Testis (tissue), 2 donors: ENCODE results near the gene TOGARAM1.

ENCODE experiments used
- POLR2A ChIP-seq: fragments of 450-650 bp; IDR thresholded peaks from one replicate; pipeline ENCODE4 v1.6.1; 2017; ENCODE audit warnings: antibody characterized with exemption, mild to moderate bottlenecking, moderate library complexity
- TF ChIP-seq, protein P1 (sequence below), 3 experiments: fragments of 450-650 bp in 2 of 3; fragments of 200-600 bp in 1 of 3; sonication (generic) in 1 of 3; IDR thresholded peaks; one replicate each; pipeline ENCODE4 v1.5.1; 2016 to 2019; ENCODE audit warnings: antibody characterized with exemption in 3 of 3, mild to moderate bottlenecking in 2 of 3, moderate library complexity in 1 of 3

DNA sequence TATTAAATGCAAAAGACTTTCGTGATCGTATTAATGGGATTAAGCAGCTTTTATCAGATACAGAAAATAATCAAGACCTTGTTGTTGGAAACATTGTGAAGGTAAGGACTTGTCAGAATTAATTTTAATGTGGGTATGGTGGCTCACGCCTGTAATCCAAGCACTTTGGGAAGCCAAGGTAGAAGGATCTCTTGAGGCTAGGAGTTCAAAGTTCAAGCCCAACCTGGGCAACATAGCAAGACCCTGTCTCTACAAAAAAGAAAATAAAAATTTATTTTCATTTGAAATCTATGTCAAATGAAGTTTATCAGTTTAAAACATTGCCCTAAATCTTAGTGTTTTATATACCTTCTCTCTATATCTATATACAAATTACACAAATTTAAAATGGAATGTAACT, 104.7 kb downstream of the TOGARAM1 start:
- TF ChIP-seq, protein P1, sequence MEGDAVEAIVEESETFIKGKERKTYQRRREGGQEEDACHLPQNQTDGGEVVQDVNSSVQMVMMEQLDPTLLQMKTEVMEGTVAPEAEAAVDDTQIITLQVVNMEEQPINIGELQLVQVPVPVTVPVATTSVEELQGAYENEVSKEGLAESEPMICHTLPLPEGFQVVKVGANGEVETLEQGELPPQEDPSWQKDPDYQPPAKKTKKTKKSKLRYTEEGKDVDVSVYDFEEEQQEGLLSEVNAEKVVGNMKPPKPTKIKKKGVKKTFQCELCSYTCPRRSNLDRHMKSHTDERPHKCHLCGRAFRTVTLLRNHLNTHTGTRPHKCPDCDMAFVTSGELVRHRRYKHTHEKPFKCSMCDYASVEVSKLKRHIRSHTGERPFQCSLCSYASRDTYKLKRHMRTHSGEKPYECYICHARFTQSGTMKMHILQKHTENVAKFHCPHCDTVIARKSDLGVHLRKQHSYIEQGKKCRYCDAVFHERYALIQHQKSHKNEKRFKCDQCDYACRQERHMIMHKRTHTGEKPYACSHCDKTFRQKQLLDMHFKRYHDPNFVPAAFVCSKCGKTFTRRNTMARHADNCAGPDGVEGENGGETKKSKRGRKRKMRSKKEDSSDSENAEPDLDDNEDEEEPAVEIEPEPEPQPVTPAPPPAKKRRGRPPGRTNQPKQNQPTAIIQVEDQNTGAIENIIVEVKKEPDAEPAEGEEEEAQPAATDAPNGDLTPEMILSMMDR (IDR thresholded peaks at IDR 0.05), result no peak
- TF ChIP-seq POLR2A, result no peak
